Pancreas (tissue), 10 donors: Measurements from ENCODE around the gene RBM23. TPM values are rescaled to one million over a fixed set of nuclear protein-coding genes. Genes with fewer than 3 reads are reported as not detected.
"Not testable (repeated sequence)": the region's sequence is repeated elsewhere in the genome, so short reads cannot be mapped to it uniquely, and the experiment has no call there.

Experiments
- ATAC-seq, 4 donors: fragments of 200-7000 bp; cut with Tn5 transposase; one replicate each; pipeline versions ENCODE4 v1.8.0 to v1.9.1; 2020; ENCODE audit warnings: mild to moderate bottlenecking in 4 of 4, moderate library complexity in 4 of 4
- DNase-seq, 6 donors: peaks; one replicate each; pipeline ENCODE4 v3.0.0-alpha.2; 2020
- FAIRE-seq: peaks from 2 replicates; lab custom pipeline; 2012; peaks lifted over from hg19 to GRCh38; lab: Jason Lieb, UNC
- H3K27ac ChIP-seq, 4 donors: fragments of 200-600 bp; sonication (generic); 1 replicate in 3 of 4; 2 replicates in 1 of 4; pipeline versions ENCODE4 v1.5.0 to v1.8.0; 2020
- H3K27me3 ChIP-seq, 4 donors: fragments of 200-600 bp; one replicate each; pipeline ENCODE4 v1.8.0; 2021
- H3K36me3 ChIP-seq, 3 donors: fragments of 200-600 bp; sonication (generic) in 1 of 3; one replicate each; pipeline versions ENCODE4 v1.5.0 to v1.8.0; 2020 to 2021
- H3K4me1 ChIP-seq, 3 donors: fragments of 200-600 bp; one replicate each; pipeline ENCODE4 v1.8.0; 2021
- H3K4me3 ChIP-seq, 4 donors: fragments of 200-600 bp; sonication (generic) in 2 of 4; one replicate each; pipeline versions ENCODE4 v1.5.0 to v1.8.0; 2020 to 2021
- H3K9me3 ChIP-seq, 4 donors: fragments of 200-600 bp; one replicate each; pipeline ENCODE4 v1.8.0; 2021
- CTCF ChIP-seq, 4 donors: fragments of 200-600 bp; sonication (generic) in 3 of 4; IDR thresholded peaks; one replicate each; pipeline versions ENCODE4 v1.5.0 to v1.8.0; 2021; ENCODE audit warnings: antibody characterized with exemption in 4 of 4
- WGBS, 2 donors: extraction: QIAGEN DNeasy Blood & Tissue Kit; methylation state at CpG; one replicate each; pipeline ENCODE4 v1.1.7; 2013; 5-methylcytosine and 5-hydroxymethylcytosine counted together
- intact Hi-C, 3 donors: fragments of 100-400 bp; cut with DNase I; formaldehyde crosslinking; loops; one replicate each; pipeline versions ENCODE4 v1.11.1 to v1.14.2; 2022
- polyA plus RNA-seq, 2 donors: library from polyadenylated mRNA; stranded (reverse); fragments of 200-250 nt; gene quantifications; one replicate each; pipeline ENCODE4 v1.2.3, GENCODE V29; 2013
- total RNA-seq, 6 donors: library from RNA; stranded (reverse); fragmentation: NEBNext Ultra II Directional in 4 of 6; extraction: Animal tissue kit (Norgen Biotek cat#: 25700) in 4 of 6; gene quantifications; one replicate each; pipeline versions ENCODE4 v1.2.1 to v1.2.4, GENCODE V29; 2021 to 2023
- donor health status: healthy with polysubstance abuse.
- donor health status: DM: no; HTN: no; CAD: no; lungs with moderate emphysema.
- donor health status: DM: no; HTN: no; CAD: no.
- donor health status: control.
- donor health status: control.
- donor health status: Bipolar disorder and iron deficiency.
- donor health status: DM: yes; HTN: yes; CAD: no.
- donor health status: DM: no; HTN: no; CAD: no.
- donor health status: DM: no; HTN: no; CAD: no.
- donor health status: DM: yes; HTN: yes; CAD: no.

Gene RBM23
- total RNA-seq (10 to 100 TPM; 20.9 to 39.4 (median 30.6) TPM), polyA plus RNA-seq (10 to 100 TPM; 30.4 to 58.6 TPM)

GRCh38 chr14:22918804-22919600 lies at the start of gene RBM23:
Gene RBM23 (minus strand): TSS chr14:22919149.
- Histone ChIP-seq H3K9me3 (no peaks in the 10 kb centered on the region), H3K4me1 (peaks cover 0 to 16% (median 0%) of the 10 kb centered on the region in 3 donors), H3K36me3 (peaks cover 2 to 18% (median 15%) of the 10 kb centered on the region in 3 donors), H3K27me3 (no peaks in the 10 kb centered on the region), H3K27ac (peak within 1 kb of the TSS; percentile 98 to 100 (median 99)), H3K4me3 (peak within 1 kb of the TSS; percentile 49 to 77 (median 74))
- peak; percentile 93 for FAIRE-seq
- 0 to 1% methylated on average over 46 of the region's 46 CpGs for WGBS, 2 donors
- peak; percentile 99 to 100 (median 100) for DNase-seq
- intact Hi-C loops, result no loop called here
- peak; percentile 90 to 97 (median 94) for ATAC-seq
- TF ChIP-seq CTCF (IDR thresholded peaks at IDR 0.05), result no peak

GRCh38 chr14:22966783-22967269 lies 47.9 kb upstream of the RBM23 start:
- Histone ChIP-seq H3K9me3 (no peaks in the 10 kb centered on the region), H3K36me3 (no peaks in the 10 kb centered on the region), H3K4me3 (no peak overlapping the region), H3K27me3 (no peaks in the 10 kb centered on the region), H3K27ac (no peak overlapping the region), H3K4me1 (no peaks in the 10 kb centered on the region)
- 50 to 53% methylated on average over 4 of the region's 4 CpGs for WGBS, 2 donors
- DNase-seq, result no peak
- intact Hi-C loops, result no loop called here
- ATAC-seq, result no peak
- no peak for TF ChIP-seq CTCF (IDR thresholded peaks at IDR 0.05)
- no peak for FAIRE-seq

- DNase-seq, FAIRE-seq, H3K27me3 ChIP-seq, H3K4me3 ChIP-seq, intact Hi-C loops, H3K36me3 ChIP-seq, ATAC-seq, H3K27ac ChIP-seq, H3K9me3 ChIP-seq, H3K4me1 ChIP-seq: not testable (repeated sequence)
- WGBS, 2 donors, result 55 to 67% methylated on average over 15 of the region's 15 CpGs
Measured at GRCh38 chr14:22965916-22966782, 47.2 kb upstream of the RBM23 start.

GRCh38 chr14:22962061-22962676 lies 43.2 kb upstream of the RBM23 start:
- DNase-seq, result no peak
- FAIRE-seq, result no peak
- no peak for ATAC-seq
- intact Hi-C loops, result no loop called here
- Histone ChIP-seq H3K36me3 (no peaks in the 10 kb centered on the region), H3K27ac (no peak overlapping the region), H3K9me3 (no peaks in the 10 kb centered on the region), H3K27me3 (no peaks in the 10 kb centered on the region), H3K4me1 (no peaks in the 10 kb centered on the region), H3K4me3 (no peak overlapping the region)
- no peak for TF ChIP-seq CTCF (IDR thresholded peaks at IDR 0.05)
- WGBS, 2 donors, result 87 to 90% methylated on average over 6 of the region's 6 CpGs
